Neutrophil (primary cell): ENCODE measurements around the gene HMGCS1.

ENCODE experiments used
- H3K27ac ChIP-seq: fragments of 200-600 bp; sonication (generic); 2 replicates; pipeline ENCODE4 v1.5.1; 2016; ENCODE audit warnings: mild to moderate bottlenecking, moderate library complexity
- H3K27me3 ChIP-seq: fragments of 200-600 bp; sonication (generic); 2 replicates; pipeline ENCODE4 v1.6.0; 2016; ENCODE audit warnings: mild to moderate bottlenecking
- H3K36me3 ChIP-seq: fragments of 200-600 bp; sonication (generic); 2 replicates; pipeline ENCODE4 v1.5.1; 2017
- H3K4me1 ChIP-seq, 2 experiments: fragments of 200-600 bp in 1 of 2; sonication (generic) in 1 of 2; 1 replicate in 1 of 2; 2 replicates in 1 of 2; pipeline versions ENCODE4 v1.5.1 to v1.6.1; 2013 to 2016; ENCODE audit warnings: low read depth in 1 of 2, low read length in 1 of 2, mild to moderate bottlenecking in 1 of 2, moderate library complexity in 1 of 2; ENCODE audit not compliant: control insufficient read depth in 1 of 2, insufficient read depth in 1 of 2
- H3K4me3 ChIP-seq, 2 experiments: fragments of 200-600 bp in 1 of 2; sonication (generic) in 1 of 2; 1 replicate in 1 of 2; 2 replicates in 1 of 2; pipeline ENCODE4 v1.5.1; 2013 to 2016; ENCODE audit warnings: low read depth in 1 of 2, low read length in 1 of 2, mild to moderate bottlenecking in 1 of 2, moderate library complexity in 1 of 2
- H3K9me3 ChIP-seq: fragments of 200-600 bp; sonication (generic); 2 replicates; pipeline ENCODE4 v1.5.1; 2016
- TF ChIP-seq, protein P1 (sequence below): fragments of 200-600 bp; sonication (generic); IDR thresholded peaks from 2 replicates; pipeline ENCODE4 v1.5.1; 2016; ENCODE audit warnings: antibody characterized with exemption

HMGCS1 gene

GRCh38 chr5:43286623-43287022, 26.6 kb downstream of the HMGCS1 start:
- peaks cover 34% of the 10 kb centered on the region for H3K36me3 ChIP-seq
- H3K27ac ChIP-seq: no peak overlapping the region
- H3K27me3 ChIP-seq: no peaks in the 10 kb centered on the region
- H3K4me3 ChIP-seq: no peak overlapping the region
- no peaks in the 10 kb centered on the region for H3K9me3 ChIP-seq
- H3K4me1 ChIP-seq: no peaks in the 10 kb centered on the region
- TF ChIP-seq, protein P1, sequence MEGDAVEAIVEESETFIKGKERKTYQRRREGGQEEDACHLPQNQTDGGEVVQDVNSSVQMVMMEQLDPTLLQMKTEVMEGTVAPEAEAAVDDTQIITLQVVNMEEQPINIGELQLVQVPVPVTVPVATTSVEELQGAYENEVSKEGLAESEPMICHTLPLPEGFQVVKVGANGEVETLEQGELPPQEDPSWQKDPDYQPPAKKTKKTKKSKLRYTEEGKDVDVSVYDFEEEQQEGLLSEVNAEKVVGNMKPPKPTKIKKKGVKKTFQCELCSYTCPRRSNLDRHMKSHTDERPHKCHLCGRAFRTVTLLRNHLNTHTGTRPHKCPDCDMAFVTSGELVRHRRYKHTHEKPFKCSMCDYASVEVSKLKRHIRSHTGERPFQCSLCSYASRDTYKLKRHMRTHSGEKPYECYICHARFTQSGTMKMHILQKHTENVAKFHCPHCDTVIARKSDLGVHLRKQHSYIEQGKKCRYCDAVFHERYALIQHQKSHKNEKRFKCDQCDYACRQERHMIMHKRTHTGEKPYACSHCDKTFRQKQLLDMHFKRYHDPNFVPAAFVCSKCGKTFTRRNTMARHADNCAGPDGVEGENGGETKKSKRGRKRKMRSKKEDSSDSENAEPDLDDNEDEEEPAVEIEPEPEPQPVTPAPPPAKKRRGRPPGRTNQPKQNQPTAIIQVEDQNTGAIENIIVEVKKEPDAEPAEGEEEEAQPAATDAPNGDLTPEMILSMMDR: no peak

DNA sequence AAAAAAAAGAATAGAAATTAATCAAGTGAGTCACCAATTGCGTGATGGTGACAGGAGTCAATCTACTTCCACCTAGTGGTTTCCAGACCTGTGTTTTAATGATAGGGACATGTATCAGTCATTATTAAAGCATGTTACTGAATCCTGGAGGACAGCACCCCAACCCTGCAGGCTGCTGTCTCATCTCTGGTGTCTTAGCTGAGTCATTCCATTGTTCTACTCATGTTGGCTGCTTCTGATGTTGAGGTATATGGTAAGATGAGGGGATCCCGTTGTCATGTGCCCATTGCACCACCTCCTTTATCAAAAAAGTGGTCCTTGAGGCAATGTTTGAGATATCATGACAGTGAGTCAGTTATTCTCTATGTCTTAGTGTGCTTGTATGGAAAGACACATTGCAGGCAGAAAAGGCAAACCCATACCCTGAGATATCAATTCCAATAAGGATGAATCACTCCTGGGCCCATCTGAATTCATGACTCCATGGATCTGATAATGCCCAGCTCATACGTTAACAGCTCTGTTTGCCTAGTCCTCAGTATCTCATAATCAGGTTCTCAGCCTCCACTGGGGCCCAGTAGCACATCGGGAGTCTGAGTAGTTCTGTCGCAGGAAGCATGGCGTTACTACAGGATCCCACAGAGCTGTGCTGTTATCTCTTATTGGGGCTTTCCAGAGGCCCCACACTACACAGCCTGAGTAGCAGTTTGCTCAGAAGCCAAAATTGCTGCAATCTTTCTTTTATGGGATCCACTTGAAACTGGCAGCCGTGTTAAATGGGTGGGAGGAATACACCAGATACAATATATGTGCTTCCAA, 31.2 kb downstream of the HMGCS1 start:
- H3K27ac ChIP-seq: no peak overlapping the region
- no peaks in the 10 kb centered on the region for H3K4me1 ChIP-seq
- peaks cover 6% of the 10 kb centered on the region for H3K36me3 ChIP-seq
- H3K27me3 ChIP-seq: no peaks in the 10 kb centered on the region
- no peak overlapping the region for H3K4me3 ChIP-seq
- no peaks in the 10 kb centered on the region for H3K9me3 ChIP-seq
- TF ChIP-seq, protein P1: no peak

- H3K27me3 ChIP-seq: peaks cover 8% of the 10 kb centered on the region
- H3K9me3 ChIP-seq: no peaks in the 10 kb centered on the region
- H3K36me3 ChIP-seq: no peaks in the 10 kb centered on the region
- no peaks in the 10 kb centered on the region for H3K4me1 ChIP-seq
- no peak overlapping the region for H3K27ac ChIP-seq
- no peak overlapping the region for H3K4me3 ChIP-seq
- TF ChIP-seq, protein P1: no peak
Observed at GRCh38 chr5:43279548-43280274, 33.5 kb downstream of the HMGCS1 start.

GRCh38 chr5:43275391-43275790, 37.8 kb downstream of the HMGCS1 start:
- peaks cover 16% of the 10 kb centered on the region for H3K27me3 ChIP-seq
- H3K36me3 ChIP-seq: no peaks in the 10 kb centered on the region
- H3K4me1 ChIP-seq: no peaks in the 10 kb centered on the region
- H3K27ac ChIP-seq: no peak overlapping the region
- no peaks in the 10 kb centered on the region for H3K9me3 ChIP-seq
- no peak overlapping the region for H3K4me3 ChIP-seq
- TF ChIP-seq, protein P1: no peak

GRCh38 chr5:43274435-43275114, 38.6 kb downstream of the HMGCS1 start:
- H3K9me3 ChIP-seq: no peaks in the 10 kb centered on the region
- no peak overlapping the region for H3K4me3 ChIP-seq
- H3K4me1 ChIP-seq: no peaks in the 10 kb centered on the region
- no peak overlapping the region for H3K27ac ChIP-seq
- H3K36me3 ChIP-seq: no peaks in the 10 kb centered on the region
- TF ChIP-seq, protein P1: no peak
- peaks cover 16% of the 10 kb centered on the region for H3K27me3 ChIP-seq
